HepG2 (cell line): ENCODE data around the gene GABRB3. TPM values are rescaled to one million over a fixed set of nuclear protein-coding genes. Genes with fewer than 3 reads are reported as not detected.

Source experiments
- ATAC-seq: fragments of 200-7000 bp; cut with Tn5 transposase; 3 replicates; pipeline ENCODE4 v1.9.1; 2020; ENCODE audit warnings: mild to moderate bottlenecking, moderate library complexity
- BruUV-seq: library from RNA; stranded (reverse); fragments of 400-500 nt; replicated peaks from 2 replicates; lab custom pipeline; 2021; lab: Mats Ljungman, UMichigan
- CTCF ChIA-PET: fragments of 300-600 bp; formaldehyde crosslinking; extraction: SDS; loops from one replicate; lab custom pipeline; 2021; ENCODE audit warnings: low total read pairs, inconsistent platforms, low intra/inter-chr PET ratio; lab: Yijun Ruan, JAX
- POLR2A ChIA-PET: fragments of 350-600 bp; sonication (Branson Sonifier 250); formaldehyde crosslinking; loops from one replicate; lab custom pipeline; 2020; ENCODE audit warnings: antibody characterized with exemption, inconsistent platforms; lab: Yijun Ruan, JAX
- DNase-seq: peaks from one replicate; pipeline ENCODE4 v3.0.0-alpha.2; 2015; ENCODE audit warnings: low spot score
- FAIRE-seq: peaks from 3 replicates; lab custom pipeline; 2011; peaks lifted over from hg19 to GRCh38; lab: Jason Lieb, UNC
- H2AFZ ChIP-seq: one replicate; pipeline ENCODE4 v1.6.1; 2011; ENCODE audit warnings: low read length, inconsistent platforms
- H3K27ac ChIP-seq: fragments of 300-600 bp; 3 replicates; pipeline ENCODE4 v1.8.0; 2011; ENCODE audit warnings: mixed run types, mild to moderate bottlenecking, mixed read lengths, low read length, inconsistent platforms; ENCODE audit not compliant: insufficient read depth; ENCODE audit errors: extremely low read length
- H3K27me3 ChIP-seq, 2 experiments: fragments of 200-600 bp in 1 of 2; 2 replicates in 1 of 2; 3 replicates in 1 of 2; pipeline versions ENCODE4 v1.6.0 to v1.8.0; 2011; ENCODE audit warnings: low read length in 2 of 2, mild to moderate bottlenecking in 2 of 2, moderate library complexity in 2 of 2, inconsistent platforms in 1 of 2; ENCODE audit not compliant: insufficient read depth in 2 of 2, control insufficient read depth in 1 of 2
- H3K36me3 ChIP-seq, 2 experiments: fragments of 200-600 bp in 1 of 2; replicated peaks in 1 of 2; 2 replicates in 1 of 2; 3 replicates in 1 of 2; pipeline versions ENCODE4 v1.5.1 to v1.8.0; 2011; ENCODE audit warnings: low read length in 2 of 2, inconsistent platforms in 1 of 2; ENCODE audit not compliant: insufficient read depth in 2 of 2, control insufficient read depth in 1 of 2
- H3K4me1 ChIP-seq: 2 replicates; pipeline ENCODE4 v1.5.1; 2012; ENCODE audit warnings: low read length, inconsistent platforms; ENCODE audit not compliant: insufficient read depth
- H3K4me2 ChIP-seq: 2 replicates; pipeline ENCODE4 v1.6.0; 2011; ENCODE audit warnings: low read depth, low read length, inconsistent platforms
- H3K4me3 ChIP-seq, 3 experiments: fragments of 200-600 bp in 1 of 3; sonication (generic), shearing (Covaris generic) in 1 of 3; replicated peaks in 1 of 3; 2 replicates each; pipeline ENCODE4 v1.5.1; 2011 to 2016; ENCODE audit warnings: low read length in 3 of 3, inconsistent platforms in 2 of 3, low read depth in 2 of 3, mild to moderate bottlenecking in 2 of 3, control low read depth in 1 of 3, mixed read lengths in 1 of 3; ENCODE audit not compliant: insufficient read depth in 1 of 3
- H3K79me2 ChIP-seq: one replicate; pipeline ENCODE4 v1.6.1; 2011; ENCODE audit warnings: low read length, inconsistent platforms; ENCODE audit not compliant: insufficient read depth
- H3K9ac ChIP-seq: 2 replicates; pipeline ENCODE4 v1.6.0; 2011; ENCODE audit warnings: mild to moderate bottlenecking, low read depth, low read length, inconsistent platforms; ENCODE audit not compliant: insufficient read depth
- H3K9me3 ChIP-seq: 2 replicates; pipeline ENCODE4 v1.5.1; 2012; ENCODE audit warnings: mild to moderate bottlenecking, low read length
- H4K20me1 ChIP-seq: 2 replicates; pipeline ENCODE4 v1.6.0; 2011; ENCODE audit warnings: inconsistent platforms, mild to moderate bottlenecking, low read length, moderate library complexity; ENCODE audit not compliant: insufficient read depth
- ARNT2 ChIP-seq: sonication (generic); formaldehyde crosslinking; IDR thresholded peaks from 2 replicates; pipeline ENCODE4 v1.8.0; 2022; ENCODE audit warnings: mild to moderate bottlenecking, low read depth, missing genetic modification reagents, moderate library complexity
- ATAD3A ChIP-seq: sonication (generic); formaldehyde crosslinking; IDR thresholded peaks from 2 replicates; pipeline ENCODE4 v1.4.0; 2020; ENCODE audit warnings: missing genetic modification reagents
- BORCS8-MEF2B ChIP-seq: sonication (generic); formaldehyde crosslinking; IDR thresholded peaks from 2 replicates; pipeline ENCODE4 v1.8.0; 2022; ENCODE audit warnings: mild to moderate bottlenecking, missing genetic modification reagents
- HOXA5 ChIP-seq: sonication (generic); formaldehyde crosslinking; IDR thresholded peaks from 2 replicates; pipeline ENCODE4 v1.4.0; 2020; ENCODE audit warnings: missing genetic modification reagents
- NFYC ChIP-seq: IDR thresholded peaks from 2 replicates; pipeline ENCODE4 v1.6.1; 2016; ENCODE audit warnings: missing genetic modification reagents, missing compliant biosample characterization
- RXRB ChIP-seq: IDR thresholded peaks from 2 replicates; pipeline ENCODE4 v1.6.1; 2016; ENCODE audit warnings: borderline replicate concordance, missing genetic modification reagents, missing compliant biosample characterization
- WGBS: methylation state at CpG from one replicate; pipeline ENCODE4 v1.1.6; 2017; ENCODE audit warnings: low lambda C conversion rate; 5-methylcytosine and 5-hydroxymethylcytosine counted together
- in situ Hi-C: cut with HindIII; loops from 2 replicates; pipeline ENCODE4 v1.10.0; 2017; ENCODE audit warnings: low pct_unique_long_range_greater_than_20kb; ENCODE audit not compliant: extremely low pct_ligation_motif_present
- intact Hi-C: fragments of 100-400 bp; cut with micrococcal nuclease; formaldehyde crosslinking; loops from one replicate; pipeline ENCODE4 v1.10.0; 2022; ENCODE audit not compliant: unreplicated experiment
- polyA plus RNA-seq, 8 experiments: library from polyadenylated mRNA; depleted of rRNA in 3 of 8; stranded (reverse) in 7 of 8; unstranded in 1 of 8; fragments of >200 nt; fragmentation: Illumina TruSeq in 4 of 8; extraction: Trizol in 4 of 8; gene quantifications; 2 replicates each; pipeline versions ENCODE4 v1.2.1 to v1.2.3, GENCODE V29; 2011 to 2016; ENCODE audit warnings: low read depth in 4 of 8, missing spikeins in 1 of 8, mixed read lengths in 1 of 8; ENCODE audit not compliant: insufficient read depth in 1 of 8
- total RNA-seq, 5 experiments: library from RNA; depleted of rRNA; stranded (reverse); fragments of >200 nt; fragmentation: Illumina TruSeq; extraction: Trizol; gene quantifications; 2 replicates each; pipeline ENCODE4 v1.2.3, GENCODE V29; 2016; ENCODE audit warnings: low read depth in 1 of 5
- TF ChIP-seq, protein P1 (sequence below): sonication (generic); formaldehyde crosslinking; IDR thresholded peaks from 2 replicates; pipeline ENCODE4 v1.9.0; 2022; ENCODE audit warnings: missing genetic modification reagents, mild to moderate bottlenecking, borderline replicate concordance
- TF ChIP-seq, protein P2 (sequence below): sonication (generic); formaldehyde crosslinking; IDR thresholded peaks from 2 replicates; pipeline ENCODE4 v1.4.0; 2020; ENCODE audit warnings: missing genetic modification reagents, borderline replicate concordance
- TF ChIP-seq, protein P3 (sequence below): sonication (generic); formaldehyde crosslinking; IDR thresholded peaks from 2 replicates; pipeline ENCODE4 v1.4.0; 2020; ENCODE audit warnings: missing genetic modification reagents

Gene GABRB3
- total and polyA plus RNA-seq, 2 of the 13 experiments (the other 11 are each of a cell fraction or from before 2014, with no cell fraction given), result not detected

DNA sequence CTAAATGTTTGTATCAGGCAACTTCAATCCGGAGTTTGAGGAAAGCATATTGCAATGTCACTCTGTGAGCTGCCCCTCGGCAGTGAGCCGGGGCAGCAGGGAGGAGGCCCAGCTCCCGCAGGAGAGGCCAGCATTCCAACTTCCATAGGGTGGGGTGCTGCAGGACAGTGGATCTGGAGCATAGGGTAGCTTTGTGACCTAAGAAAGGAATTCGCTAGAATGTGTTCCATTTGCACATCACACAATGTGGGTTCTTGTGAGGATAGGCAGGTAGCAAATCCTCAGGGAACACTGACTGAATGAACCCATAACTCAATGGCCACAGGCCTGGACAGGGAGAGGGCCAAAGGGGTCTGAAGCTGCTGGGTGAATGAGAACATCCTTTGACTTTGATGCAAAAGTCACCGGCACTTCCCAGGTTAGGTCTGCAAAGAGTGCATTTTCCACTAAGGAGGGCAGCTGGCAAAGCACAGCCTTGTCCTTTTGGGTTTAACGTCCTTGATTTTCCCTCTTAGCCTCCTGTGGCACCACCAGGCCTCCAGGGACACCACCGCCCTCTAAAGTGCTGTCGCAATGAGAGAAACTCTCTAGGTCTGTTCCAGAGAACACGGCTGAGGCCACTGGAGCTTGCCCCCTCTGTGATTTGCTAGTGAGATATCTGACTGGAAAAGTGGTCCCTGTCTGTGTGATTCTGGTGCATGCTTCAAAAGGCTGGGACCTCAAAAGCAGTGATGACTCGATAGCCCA is 36.2 kb downstream of the GABRB3 start:
- DNase-seq (no peak), FAIRE-seq (no peak), ATAC-seq (no peak)
- Histone ChIP-seq H3K9me3 (peaks cover 68% of the 10 kb centered on the region), H3K4me1 (no peaks in the 10 kb centered on the region), H3K9ac (no peak overlapping the region), H3K27me3 (no peaks in the 10 kb centered on the region), H2AFZ (no peak overlapping the region), H3K36me3 (no peaks in the 10 kb centered on the region), H3K4me3 (no peak overlapping the region), H3K27ac (no peak overlapping the region), H4K20me1 (no peaks in the 10 kb centered on the region), H3K79me2 (no peaks in the 10 kb centered on the region), H3K4me2 (no peak overlapping the region)
- CTCF ChIA-PET, result no interaction called here
- POLR2A ChIA-PET, result no interaction called here
- WGBS, result 21% methylated on average over 8 of the region's 11 CpGs
- BruUV-seq, result no TSS peak
- in situ Hi-C loops (no loop called here), intact Hi-C loops (no loop called here)
- TF ChIP-seq, protein P1, sequence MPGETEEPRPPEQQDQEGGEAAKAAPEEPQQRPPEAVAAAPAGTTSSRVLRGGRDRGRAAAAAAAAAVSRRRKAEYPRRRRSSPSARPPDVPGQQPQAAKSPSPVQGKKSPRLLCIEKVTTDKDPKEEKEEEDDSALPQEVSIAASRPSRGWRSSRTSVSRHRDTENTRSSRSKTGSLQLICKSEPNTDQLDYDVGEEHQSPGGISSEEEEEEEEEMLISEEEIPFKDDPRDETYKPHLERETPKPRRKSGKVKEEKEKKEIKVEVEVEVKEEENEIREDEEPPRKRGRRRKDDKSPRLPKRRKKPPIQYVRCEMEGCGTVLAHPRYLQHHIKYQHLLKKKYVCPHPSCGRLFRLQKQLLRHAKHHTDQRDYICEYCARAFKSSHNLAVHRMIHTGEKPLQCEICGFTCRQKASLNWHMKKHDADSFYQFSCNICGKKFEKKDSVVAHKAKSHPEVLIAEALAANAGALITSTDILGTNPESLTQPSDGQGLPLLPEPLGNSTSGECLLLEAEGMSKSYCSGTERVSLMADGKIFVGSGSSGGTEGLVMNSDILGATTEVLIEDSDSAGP (CRISPR knock-in tag), result no peak
- TF ChIP-seq NFYC (CRISPR knock-in tag) (no peak), BORCS8-MEF2B (no peak), RXRB (CRISPR knock-in tag) (no peak), HOXA5 (CRISPR knock-in tag) (no peak), ATAD3A (no peak), ARNT2 (CRISPR knock-in tag) (no peak)
- TF ChIP-seq, protein P2, sequence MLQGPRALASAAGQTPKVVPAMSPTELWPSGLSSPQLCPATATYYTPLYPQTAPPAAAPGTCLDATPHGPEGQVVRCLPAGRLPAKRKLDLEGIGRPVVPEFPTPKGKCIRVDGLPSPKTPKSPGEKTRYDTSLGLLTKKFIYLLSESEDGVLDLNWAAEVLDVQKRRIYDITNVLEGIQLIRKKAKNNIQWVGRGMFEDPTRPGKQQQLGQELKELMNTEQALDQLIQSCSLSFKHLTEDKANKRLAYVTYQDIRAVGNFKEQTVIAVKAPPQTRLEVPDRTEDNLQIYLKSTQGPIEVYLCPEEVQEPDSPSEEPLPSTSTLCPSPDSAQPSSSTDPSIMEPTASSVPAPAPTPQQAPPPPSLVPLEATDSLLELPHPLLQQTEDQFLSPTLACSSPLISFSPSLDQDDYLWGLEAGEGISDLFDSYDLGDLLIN (CRISPR knock-in tag), result no peak
- TF ChIP-seq, protein P3, sequence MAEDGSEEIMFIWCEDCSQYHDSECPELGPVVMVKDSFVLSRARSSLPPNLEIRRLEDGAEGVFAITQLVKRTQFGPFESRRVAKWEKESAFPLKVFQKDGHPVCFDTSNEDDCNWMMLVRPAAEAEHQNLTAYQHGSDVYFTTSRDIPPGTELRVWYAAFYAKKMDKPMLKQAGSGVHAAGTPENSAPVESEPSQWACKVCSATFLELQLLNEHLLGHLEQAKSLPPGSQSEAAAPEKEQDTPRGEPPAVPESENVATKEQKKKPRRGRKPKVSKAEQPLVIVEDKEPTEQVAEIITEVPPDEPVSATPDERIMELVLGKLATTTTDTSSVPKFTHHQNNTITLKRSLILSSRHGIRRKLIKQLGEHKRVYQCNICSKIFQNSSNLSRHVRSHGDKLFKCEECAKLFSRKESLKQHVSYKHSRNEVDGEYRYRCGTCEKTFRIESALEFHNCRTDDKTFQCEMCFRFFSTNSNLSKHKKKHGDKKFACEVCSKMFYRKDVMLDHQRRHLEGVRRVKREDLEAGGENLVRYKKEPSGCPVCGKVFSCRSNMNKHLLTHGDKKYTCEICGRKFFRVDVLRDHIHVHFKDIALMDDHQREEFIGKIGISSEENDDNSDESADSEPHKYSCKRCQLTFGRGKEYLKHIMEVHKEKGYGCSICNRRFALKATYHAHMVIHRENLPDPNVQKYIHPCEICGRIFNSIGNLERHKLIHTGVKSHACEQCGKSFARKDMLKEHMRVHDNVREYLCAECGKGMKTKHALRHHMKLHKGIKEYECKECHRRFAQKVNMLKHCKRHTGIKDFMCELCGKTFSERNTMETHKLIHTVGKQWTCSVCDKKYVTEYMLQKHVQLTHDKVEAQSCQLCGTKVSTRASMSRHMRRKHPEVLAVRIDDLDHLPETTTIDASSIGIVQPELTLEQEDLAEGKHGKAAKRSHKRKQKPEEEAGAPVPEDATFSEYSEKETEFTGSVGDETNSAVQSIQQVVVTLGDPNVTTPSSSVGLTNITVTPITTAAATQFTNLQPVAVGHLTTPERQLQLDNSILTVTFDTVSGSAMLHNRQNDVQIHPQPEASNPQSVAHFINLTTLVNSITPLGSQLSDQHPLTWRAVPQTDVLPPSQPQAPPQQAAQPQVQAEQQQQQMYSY, result no peak
